ENCODE measurements around the gene SERTAD4.

GRCh38 chr1:210223226-210223904 lies 9.2 kb upstream of the SERTAD4 start:
- TF ChIP-seq, protein P1, sequence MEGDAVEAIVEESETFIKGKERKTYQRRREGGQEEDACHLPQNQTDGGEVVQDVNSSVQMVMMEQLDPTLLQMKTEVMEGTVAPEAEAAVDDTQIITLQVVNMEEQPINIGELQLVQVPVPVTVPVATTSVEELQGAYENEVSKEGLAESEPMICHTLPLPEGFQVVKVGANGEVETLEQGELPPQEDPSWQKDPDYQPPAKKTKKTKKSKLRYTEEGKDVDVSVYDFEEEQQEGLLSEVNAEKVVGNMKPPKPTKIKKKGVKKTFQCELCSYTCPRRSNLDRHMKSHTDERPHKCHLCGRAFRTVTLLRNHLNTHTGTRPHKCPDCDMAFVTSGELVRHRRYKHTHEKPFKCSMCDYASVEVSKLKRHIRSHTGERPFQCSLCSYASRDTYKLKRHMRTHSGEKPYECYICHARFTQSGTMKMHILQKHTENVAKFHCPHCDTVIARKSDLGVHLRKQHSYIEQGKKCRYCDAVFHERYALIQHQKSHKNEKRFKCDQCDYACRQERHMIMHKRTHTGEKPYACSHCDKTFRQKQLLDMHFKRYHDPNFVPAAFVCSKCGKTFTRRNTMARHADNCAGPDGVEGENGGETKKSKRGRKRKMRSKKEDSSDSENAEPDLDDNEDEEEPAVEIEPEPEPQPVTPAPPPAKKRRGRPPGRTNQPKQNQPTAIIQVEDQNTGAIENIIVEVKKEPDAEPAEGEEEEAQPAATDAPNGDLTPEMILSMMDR (IDR thresholded peaks at IDR 0.05): no peak
- no peak for TF ChIP-seq POLR2A (IDR thresholded peaks at IDR 0.05)
- no peak for TF ChIP-seq POLR2AphosphoS5 (IDR thresholded peaks at IDR 0.05)
- TF ChIP-seq EP300 (IDR thresholded peaks at IDR 0.05): no peak
